GM18499 (cell line): Measurements from ENCODE around the gene LYSMD4.

Source experiments
- ATAC-seq: cut with Tn5 transposase; IDR thresholded peaks from one replicate; pipeline ENCODE4 v1.9.1; 2021; ENCODE audit warnings: moderate number of reproducible peaks; ENCODE audit not compliant: insufficient read depth, unreplicated experiment

The LYSMD4 gene

GRCh38 chr15:99732124-99732750, 1.0 kb downstream of the LYSMD4 start:
- no peak for ATAC-seq

- no peak for ATAC-seq
These were observed 1.7 kb downstream of the LYSMD4 start for GRCh38 chr15:99731336-99732123.

- ATAC-seq = no peak
These were observed 3.3 kb downstream of the LYSMD4 start for GRCh38 chr15:99729920-99730319.

GRCh38 chr15:99729327-99729726, 3.9 kb downstream of the LYSMD4 start:
- no peak for ATAC-seq

GRCh38 chr15:99728916-99729315, 4.3 kb downstream of the LYSMD4 start:
- no peak for ATAC-seq

GRCh38 chr15:99727733-99728132, 5.5 kb downstream of the LYSMD4 start:
- ATAC-seq = no peak

- ATAC-seq = no peak
These were observed 5.9 kb downstream of the LYSMD4 start for GRCh38 chr15:99727330-99727729.

- no peak for ATAC-seq
These were observed 6.9 kb downstream of the LYSMD4 start for GRCh38 chr15:99726333-99726732.

- no peak for ATAC-seq
These were observed 10.8 kb downstream of the LYSMD4 start for GRCh38 chr15:99722406-99722805.

- no peak for ATAC-seq
These were observed 11.3 kb downstream of the LYSMD4 start for GRCh38 chr15:99721896-99722295.

GRCh38 chr15:99721104-99721778, 12.0 kb downstream of the LYSMD4 start:
- ATAC-seq = no peak

- no peak for ATAC-seq
These were observed 12.7 kb downstream of the LYSMD4 start for GRCh38 chr15:99720533-99720932.

GRCh38 chr15:99719096-99719541, 14.1 kb downstream of the LYSMD4 start:
- ATAC-seq = peak; percentile 78

- ATAC-seq = no peak
These were observed 14.8 kb downstream of the LYSMD4 start for GRCh38 chr15:99718421-99718820.

- ATAC-seq = no peak
These were observed 15.9 kb downstream of the LYSMD4 start for GRCh38 chr15:99717161-99718009.

GRCh38 chr15:99716540-99717095, 16.6 kb downstream of the LYSMD4 start:
- ATAC-seq = no peak

- no peak for ATAC-seq
These were observed 20.8 kb downstream of the LYSMD4 start for GRCh38 chr15:99712415-99712814.

GRCh38 chr15:99711625-99712024, 21.6 kb downstream of the LYSMD4 start:
- ATAC-seq = no peak

GRCh38 chr15:99709243-99709986, 23.8 kb downstream of the LYSMD4 start:
- ATAC-seq = no peak
